Chondrocyte (in vitro differentiated cells): ENCODE measurements around the gene DYNLT1. TPM values are rescaled to one million over a fixed set of nuclear protein-coding genes. Genes with fewer than 3 reads are reported as not detected.
"Not testable (repeated sequence)": the region's sequence is repeated elsewhere in the genome, so short reads cannot be mapped to it uniquely, and the experiment has no call there.

Experiments used
- DNase-seq: peaks from one replicate; pipeline ENCODE4 v3.0.0; 2021; ENCODE audit warnings: mixed read lengths, low spot score
- H3K27ac Mint-ChIP-seq: one replicate; pipeline ENCODE4 v1.8.0; 2021; ENCODE audit warnings: mild to moderate bottlenecking, moderate library complexity, mixed read lengths; ENCODE audit not compliant: unreplicated experiment
- H3K27me3 Mint-ChIP-seq: 2 replicates; pipeline ENCODE4 v1.8.0; 2021; ENCODE audit warnings: low read depth, mixed read lengths
- H3K36me3 Mint-ChIP-seq: 2 replicates; pipeline ENCODE4 v1.8.0; 2021; ENCODE audit warnings: low read depth, mixed read lengths
- H3K4me1 Mint-ChIP-seq: 2 replicates; pipeline ENCODE4 v1.8.0; 2021; ENCODE audit warnings: low read depth, mild to moderate bottlenecking, mixed read lengths
- H3K4me3 Mint-ChIP-seq: one replicate; pipeline ENCODE4 v1.8.0; 2021; ENCODE audit warnings: mild to moderate bottlenecking, moderate library complexity, mixed read lengths; ENCODE audit not compliant: unreplicated experiment
- H3K9me3 Mint-ChIP-seq: 2 replicates; pipeline ENCODE4 v1.8.0; 2021; ENCODE audit warnings: low read depth, mixed read lengths
- total RNA-seq: library from RNA; stranded (reverse); gene quantifications from 3 replicates; pipeline ENCODE4 v1.2.1, GENCODE V29; 2021
- TF ChIP-seq, protein P1 (sequence below): fragments of 200-600 bp; sonication (generic); IDR thresholded peaks from 2 replicates; pipeline ENCODE4 v1.5.0; 2021; ENCODE audit warnings: antibody characterized with exemption, mild to moderate bottlenecking, moderate library complexity

The DYNLT1 gene
- total RNA-seq, 1 donor from 2014 or later: 171 TPM

DNA sequence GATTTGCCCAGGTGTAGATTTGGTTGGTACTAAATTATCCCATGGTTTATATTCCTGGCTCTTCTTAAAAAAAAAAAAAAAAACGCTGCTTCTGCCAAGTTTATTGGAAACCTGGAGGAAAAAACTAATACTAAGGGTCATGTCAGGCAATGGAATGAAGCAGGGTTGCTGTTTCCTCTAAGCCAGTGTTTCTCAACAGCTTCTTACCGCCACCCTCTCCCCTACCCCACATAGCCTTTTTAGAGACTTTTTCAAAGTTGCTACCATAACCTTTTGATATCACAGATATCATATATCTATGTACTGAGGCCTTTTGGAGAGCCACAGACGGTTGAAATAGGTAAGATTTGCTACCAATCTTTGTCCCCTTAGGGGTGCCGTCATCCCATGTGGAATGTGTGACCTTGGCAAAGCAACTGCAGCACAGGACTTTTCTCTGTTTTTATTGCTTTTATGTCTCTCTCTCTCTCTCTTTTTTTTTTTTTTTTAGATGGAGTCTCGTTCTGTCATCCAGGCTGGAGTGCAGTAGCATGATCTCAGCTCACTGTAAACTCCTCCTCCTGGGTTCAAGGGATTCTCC, 40.3 kb upstream of the DYNLT1 start:
- TF ChIP-seq, protein P1, sequence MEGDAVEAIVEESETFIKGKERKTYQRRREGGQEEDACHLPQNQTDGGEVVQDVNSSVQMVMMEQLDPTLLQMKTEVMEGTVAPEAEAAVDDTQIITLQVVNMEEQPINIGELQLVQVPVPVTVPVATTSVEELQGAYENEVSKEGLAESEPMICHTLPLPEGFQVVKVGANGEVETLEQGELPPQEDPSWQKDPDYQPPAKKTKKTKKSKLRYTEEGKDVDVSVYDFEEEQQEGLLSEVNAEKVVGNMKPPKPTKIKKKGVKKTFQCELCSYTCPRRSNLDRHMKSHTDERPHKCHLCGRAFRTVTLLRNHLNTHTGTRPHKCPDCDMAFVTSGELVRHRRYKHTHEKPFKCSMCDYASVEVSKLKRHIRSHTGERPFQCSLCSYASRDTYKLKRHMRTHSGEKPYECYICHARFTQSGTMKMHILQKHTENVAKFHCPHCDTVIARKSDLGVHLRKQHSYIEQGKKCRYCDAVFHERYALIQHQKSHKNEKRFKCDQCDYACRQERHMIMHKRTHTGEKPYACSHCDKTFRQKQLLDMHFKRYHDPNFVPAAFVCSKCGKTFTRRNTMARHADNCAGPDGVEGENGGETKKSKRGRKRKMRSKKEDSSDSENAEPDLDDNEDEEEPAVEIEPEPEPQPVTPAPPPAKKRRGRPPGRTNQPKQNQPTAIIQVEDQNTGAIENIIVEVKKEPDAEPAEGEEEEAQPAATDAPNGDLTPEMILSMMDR: no peak
- Mint-ChIP-seq H3K27ac (no peak overlapping the region), H3K27me3 (peaks cover 2% of the 10 kb centered on the region), H3K4me1 (no peaks in the 10 kb centered on the region), H3K36me3 (no peaks in the 10 kb centered on the region), H3K9me3 (no peaks in the 10 kb centered on the region), H3K4me3 (no peak overlapping the region)
- DNase-seq: no peak

DNA sequence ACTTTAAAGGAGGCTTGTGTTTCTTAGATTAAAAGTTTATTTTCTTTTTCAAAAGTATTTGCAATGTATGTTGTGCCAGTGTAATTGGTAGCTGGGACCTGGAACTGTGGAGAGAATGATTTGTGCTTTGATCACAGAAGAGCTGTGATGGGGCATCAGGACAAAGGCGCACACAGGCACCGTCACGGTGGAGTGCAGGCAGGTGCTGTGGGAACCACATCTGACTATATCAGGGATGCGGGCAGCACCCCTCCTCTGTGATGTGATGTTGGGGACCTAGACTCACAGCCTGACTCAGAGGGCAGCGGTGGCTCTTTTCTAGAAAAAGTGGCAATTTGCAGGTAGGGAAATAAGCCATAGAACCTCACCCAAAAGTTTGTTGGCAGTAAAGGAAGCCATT, 39.8 kb upstream of the DYNLT1 start:
- Mint-ChIP-seq H3K4me1 (no peaks in the 10 kb centered on the region), H3K27ac (no peak overlapping the region), H3K36me3 (no peaks in the 10 kb centered on the region), H3K9me3 (no peaks in the 10 kb centered on the region), H3K4me3 (no peak overlapping the region), H3K27me3 (peaks cover 2% of the 10 kb centered on the region)
- no peak for DNase-seq
- TF ChIP-seq, protein P1: no peak

DNA sequence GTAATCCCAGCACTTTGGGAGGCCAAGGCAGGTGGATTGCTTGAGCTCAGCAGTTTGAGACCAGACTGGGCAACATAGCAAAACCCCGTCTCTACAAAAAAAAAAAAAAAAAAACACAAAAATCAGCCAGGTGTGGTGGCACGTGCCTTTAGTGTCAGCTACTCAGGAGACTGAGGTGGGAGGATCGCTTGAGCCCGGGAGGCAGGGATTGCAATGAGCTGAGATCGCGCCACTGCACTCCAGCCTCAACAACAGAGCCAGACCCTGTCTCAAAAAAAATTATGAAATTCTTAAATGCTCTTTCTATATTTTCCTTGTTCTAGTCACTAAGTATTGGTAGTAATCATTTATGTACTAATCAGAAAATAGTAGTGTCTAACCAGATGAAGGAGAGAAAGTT, 35.9 kb upstream of the DYNLT1 start:
- TF ChIP-seq, protein P1: no peak
- Mint-ChIP-seq H3K4me1 (no peaks in the 10 kb centered on the region), H3K27ac (no peak overlapping the region), H3K9me3 (no peaks in the 10 kb centered on the region), H3K36me3 (no peaks in the 10 kb centered on the region), H3K27me3 (no peaks in the 10 kb centered on the region), H3K4me3 (no peak overlapping the region)
- DNase-seq: no peak

- H3K4me1 Mint-ChIP-seq: no peaks in the 10 kb centered on the region
- no peaks in the 10 kb centered on the region for H3K9me3 Mint-ChIP-seq
- no peak overlapping the region for H3K4me3 Mint-ChIP-seq
- no peaks in the 10 kb centered on the region for H3K36me3 Mint-ChIP-seq
- H3K27ac Mint-ChIP-seq: no peak overlapping the region
- no peak for DNase-seq
- TF ChIP-seq, protein P1: no peak
- H3K27me3 Mint-ChIP-seq: no peaks in the 10 kb centered on the region
Measured at GRCh38 chr6:158680015-158680414, 35.5 kb upstream of the DYNLT1 start.

GRCh38 chr6:158677906-158678578, 33.5 kb upstream of the DYNLT1 start:
- Mint-ChIP-seq H3K27me3 (no peaks in the 10 kb centered on the region), H3K9me3 (no peaks in the 10 kb centered on the region), H3K4me1 (no peaks in the 10 kb centered on the region), H3K4me3 (no peak overlapping the region), H3K36me3 (no peaks in the 10 kb centered on the region), H3K27ac (no peak overlapping the region)
- no peak for DNase-seq
- TF ChIP-seq, protein P1: no peak

- not testable (repeated sequence) for DNase-seq
Measured at GRCh38 chr6:158677094-158677493, 32.6 kb upstream of the DYNLT1 start.

More at GRCh38 chr6:158677094-158677493, 32.6 kb upstream of the DYNLT1 start:
- H3K4me1 Mint-ChIP-seq, H3K27me3 Mint-ChIP-seq, H3K36me3 Mint-ChIP-seq, H3K9me3 Mint-ChIP-seq, H3K27ac Mint-ChIP-seq, H3K4me3 Mint-ChIP-seq: not testable (repeated sequence)
